GM19099 (cell line): ENCODE measurements around the gene IQCK.

Experiments
- POLR2A ChIP-seq: IDR thresholded peaks from 3 replicates; pipeline ENCODE4 v1.6.1; 2011; ENCODE audit warnings: low read depth; ENCODE audit not compliant: insufficient read length; ENCODE audit errors: extremely low read depth

Gene IQCK

DNA sequence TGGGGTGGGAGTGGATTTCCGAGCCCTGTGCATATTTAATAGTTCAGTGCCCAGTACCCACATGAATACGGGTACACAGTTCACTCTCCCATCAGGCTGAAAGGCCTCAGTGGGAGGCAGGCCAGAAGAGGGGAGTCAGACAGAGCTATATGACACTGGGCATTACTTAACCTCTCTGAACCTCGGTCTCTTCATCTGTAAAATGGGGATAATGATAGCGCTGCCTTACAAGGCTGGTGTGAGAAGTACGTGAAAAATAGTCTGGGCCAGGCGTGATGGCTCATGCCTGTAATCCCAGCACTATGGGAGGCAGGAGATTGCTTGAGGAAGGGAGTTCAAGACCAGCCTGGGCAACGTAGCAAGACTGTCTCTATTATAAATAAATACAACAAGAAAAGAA is 163.0 kb downstream of the IQCK start:
- TF ChIP-seq POLR2A: no peak

DNA sequence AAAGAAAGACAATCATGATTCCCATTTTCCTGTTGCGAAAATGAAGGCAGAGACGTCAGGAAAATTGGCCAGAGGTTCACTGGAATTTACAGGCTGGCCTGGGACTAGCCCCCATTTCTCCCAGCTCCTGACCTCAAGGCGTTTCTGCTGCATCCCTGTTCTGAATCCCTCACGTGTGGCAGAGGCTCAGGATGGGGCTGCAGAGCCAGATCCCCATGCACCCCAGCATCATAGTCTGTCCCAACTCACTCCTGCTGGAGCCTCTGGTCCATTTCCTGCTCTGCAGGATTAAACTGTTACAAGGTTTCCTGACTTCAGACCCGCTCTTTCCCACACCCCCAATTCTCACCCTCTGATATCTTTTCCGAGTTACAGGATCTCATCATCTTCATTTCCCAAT is 163.7 kb downstream of the IQCK start:
- no peak for TF ChIP-seq POLR2A

DNA sequence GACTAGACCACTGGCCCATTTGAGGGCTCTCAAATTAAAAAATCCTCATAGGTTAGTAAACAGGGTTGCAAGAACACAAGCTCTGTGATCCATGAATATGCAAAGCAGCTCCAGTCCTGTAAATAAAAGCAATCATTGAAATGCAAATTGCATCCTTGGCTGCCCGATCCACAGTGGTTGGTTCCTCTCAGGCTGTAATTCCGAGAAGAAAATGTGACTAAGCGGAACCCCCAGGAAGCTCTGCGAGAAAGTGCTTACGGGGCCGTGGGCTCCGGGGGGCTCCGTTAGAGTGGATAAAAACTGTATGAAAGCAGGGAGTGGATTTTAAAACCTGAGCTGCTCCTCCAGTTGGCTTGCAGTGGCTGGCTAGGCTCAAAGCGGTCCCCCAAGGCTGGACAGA is 164.1 kb downstream of the IQCK start:
- TF ChIP-seq POLR2A: no peak

DNA sequence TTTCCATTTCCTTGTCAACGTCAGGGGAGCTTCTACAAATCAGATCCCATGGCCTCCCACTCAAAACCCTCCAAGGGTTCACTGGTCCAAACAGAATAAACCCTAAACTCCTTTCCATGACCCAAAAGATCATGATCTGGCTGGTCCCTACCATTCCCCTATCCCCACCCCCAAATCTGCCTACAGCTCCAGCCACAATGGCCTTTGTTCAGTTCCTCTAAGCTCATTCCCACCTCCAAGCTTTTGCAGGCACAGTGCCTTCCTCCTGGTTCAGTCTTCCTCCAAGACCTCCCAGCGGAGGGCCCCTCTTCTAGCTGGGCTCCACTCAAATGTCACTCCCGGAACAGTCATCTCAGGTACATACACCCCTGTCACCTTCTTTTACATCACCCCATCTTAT is 164.6 kb downstream of the IQCK start:
- no peak for TF ChIP-seq POLR2A

DNA sequence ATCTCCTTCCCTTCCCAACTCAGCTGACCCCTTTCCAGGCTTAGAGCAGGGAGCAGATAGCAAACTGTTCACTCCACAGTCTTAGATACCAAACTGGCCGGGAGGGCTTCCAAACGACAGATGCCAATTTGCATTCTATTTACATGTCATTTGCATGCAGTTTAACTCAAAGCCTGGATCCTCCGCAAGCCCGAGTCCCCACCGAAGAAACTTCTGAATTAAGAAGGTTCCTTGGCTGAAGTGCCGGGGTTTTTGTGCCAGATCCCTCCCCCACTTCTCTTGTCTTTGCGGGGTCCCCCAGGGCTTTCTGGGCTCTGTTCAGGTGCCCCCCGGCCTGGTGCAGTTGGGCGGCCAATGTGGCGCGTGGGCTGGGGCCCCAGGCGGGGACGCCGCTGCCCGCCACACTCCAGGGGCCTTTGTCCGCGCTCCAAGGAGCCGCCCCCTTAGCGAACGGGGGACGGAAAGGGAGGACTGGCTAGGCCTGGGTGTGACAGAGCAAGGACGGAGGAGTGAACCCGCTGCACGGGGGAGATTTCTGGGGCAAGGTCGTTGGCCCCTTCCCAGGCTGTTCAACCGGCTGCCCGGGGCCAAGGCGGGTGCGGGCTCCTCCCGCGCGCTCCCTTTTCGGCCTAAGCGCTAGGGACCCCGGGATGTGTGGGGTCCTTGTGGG is 165.4 kb downstream of the IQCK start:
- TF ChIP-seq POLR2A: no peak

DNA sequence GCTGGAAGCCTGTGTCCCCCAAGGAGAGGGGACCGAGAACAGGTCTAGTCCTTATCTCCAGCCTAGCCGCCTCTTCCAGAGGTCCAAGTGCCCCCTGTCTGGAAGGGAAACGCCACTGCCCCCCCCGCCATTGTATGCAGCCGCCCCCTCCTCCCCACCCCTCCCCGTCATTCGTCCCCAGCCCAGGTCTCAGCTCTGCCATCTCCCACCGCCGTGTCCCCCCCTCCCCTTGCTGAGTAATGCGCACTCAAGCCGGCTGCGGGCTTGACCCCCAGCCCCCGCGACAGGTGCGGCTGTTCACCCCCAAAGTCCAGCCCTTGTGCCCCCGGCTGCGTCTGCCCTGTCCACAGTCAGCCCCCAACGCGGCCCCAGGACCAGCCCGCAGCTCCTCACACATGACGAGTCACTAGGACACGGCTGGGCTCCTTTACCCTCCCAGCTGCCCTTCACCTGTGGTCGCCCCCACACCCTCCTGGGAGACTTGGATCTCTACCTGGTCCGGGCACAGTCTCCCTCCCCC is 166.0 kb downstream of the IQCK start:
- no peak for TF ChIP-seq POLR2A

DNA sequence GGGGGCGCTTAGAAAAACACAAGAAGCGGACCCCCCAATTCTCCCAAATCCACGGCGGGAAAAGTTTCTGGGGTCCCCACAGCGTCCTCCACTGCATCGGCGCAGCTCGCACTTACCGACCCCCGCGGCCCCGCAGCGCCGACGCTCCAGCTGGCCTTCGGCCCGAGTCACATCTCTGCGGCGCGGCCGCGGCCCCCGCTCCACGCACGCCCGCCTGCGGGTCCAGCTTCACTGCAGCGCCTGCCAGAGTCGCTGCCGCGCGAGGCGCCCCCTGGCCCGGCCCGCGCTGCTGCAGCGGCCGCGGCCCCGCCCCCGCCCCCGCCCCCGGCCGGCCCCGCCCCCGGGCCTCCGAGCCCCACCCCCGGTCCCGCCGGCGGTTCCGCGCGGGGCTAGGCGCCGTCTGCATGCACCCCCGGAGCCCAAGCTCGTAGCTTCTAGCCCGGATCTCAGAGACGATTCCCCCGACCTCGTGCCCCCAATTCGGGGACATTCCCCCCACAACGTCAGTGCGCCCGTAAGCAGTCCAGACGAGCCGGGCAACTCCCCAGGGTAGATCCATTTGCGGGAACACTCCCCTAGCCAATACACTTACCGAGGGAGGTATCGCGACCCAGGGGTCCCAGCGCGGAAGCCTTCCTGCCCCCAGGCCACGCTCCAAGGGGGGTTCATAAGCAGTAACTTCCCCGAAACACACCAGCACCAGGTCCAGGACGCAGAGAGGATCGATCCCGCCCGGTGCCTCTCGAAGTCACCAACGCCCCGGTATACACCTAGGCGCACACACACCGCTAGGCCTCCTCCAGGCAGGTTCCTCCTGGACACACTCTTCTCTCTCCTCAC is 166.8 kb downstream of the IQCK start, which contains the start of gene GPRC5B:
TSS of gene GPRC5B (minus strand) at position 238 of the 840 bp plus-strand sequence. CDS start 12,003 bp downstream, outside the sequence.
- TF ChIP-seq POLR2A: no peak

DNA sequence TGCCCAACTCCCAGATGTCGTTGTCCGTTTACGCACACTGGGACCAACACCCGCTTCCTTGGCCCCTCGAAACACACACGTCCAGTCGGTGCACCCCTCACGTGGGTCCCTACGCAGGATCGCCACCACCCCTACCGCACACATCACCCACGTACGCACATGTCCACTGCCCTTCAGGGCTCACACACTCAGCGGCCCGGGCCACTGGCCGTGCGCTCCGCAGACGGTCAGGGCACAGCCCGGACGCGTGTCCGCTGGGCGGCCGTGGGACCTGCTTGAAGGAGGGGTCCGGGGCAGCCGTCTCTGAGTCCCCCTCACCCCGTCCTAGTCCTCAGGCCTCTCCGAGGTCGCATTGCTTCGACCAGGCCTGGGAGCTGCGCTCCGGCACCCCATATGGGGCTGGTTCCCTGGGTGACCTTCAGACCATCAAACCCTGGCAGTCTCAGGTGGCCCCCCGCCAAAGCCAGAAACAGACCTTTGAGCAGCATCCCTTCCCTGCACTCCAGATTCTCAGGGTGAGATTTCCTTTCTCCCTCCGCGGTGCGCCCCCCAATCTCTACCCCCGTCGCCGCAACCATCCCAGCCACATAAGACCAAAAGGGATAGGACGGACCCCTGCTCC is 167.5 kb downstream of the IQCK start:
- TF ChIP-seq POLR2A: no peak

DNA sequence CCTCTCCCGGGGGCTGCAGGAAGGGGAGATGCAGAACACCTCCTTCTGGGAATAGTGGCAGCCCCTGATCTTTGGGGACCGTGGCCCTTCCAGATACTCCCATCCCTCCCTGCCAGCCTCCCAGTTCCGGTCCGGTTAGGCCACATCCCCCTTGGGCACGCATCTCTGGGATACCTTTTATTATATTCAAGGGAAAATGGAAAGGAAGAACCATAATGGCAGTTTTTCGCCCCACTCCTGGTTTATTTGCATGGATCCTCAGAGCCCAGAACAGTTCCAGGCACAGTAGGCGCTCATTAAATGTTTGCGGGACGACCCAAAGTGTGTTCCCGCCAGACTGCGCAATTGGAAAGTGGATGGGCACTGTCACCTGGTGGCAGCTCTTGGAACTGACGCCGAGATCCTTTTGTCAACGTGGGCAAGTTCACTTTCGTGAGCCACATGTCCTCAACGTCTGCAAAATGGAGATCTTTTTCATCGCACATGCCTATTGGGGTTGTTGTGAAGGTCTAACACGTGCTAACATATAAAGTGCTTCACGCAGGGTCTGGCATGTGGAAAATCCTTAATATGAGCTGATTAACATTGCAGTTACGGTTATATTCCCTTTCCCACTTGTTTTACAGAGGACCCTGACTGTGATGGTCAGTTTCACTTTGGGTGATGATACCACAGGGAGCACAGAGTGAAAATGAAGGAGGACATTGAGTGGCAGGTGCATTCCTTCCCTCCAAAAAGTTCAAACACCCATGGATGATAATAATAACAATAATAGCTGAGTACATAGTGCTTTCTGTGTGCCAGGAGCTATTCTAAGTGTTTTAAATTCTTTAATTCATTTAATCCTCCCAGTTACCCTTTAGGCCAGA is 168.2 kb downstream of the IQCK start:
- TF ChIP-seq POLR2A: no peak

DNA sequence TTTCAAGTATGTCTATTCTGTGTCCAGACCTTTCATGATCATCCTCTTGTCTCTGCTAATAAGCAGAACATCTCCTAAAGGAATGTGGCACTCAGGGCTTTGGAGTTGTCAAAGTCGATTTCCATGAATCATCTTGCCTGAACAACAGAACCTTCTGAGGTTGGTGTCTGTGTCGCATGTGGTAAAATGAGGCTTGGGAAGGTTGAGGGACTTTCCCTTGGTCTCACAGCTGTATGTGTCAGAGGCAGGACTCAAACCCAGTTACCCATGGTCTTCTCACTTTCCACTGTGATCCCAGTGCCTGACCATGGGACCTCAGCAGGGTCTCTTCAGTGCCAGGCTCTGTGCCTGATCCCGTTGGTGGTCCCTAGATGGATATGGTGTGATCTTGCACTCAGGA is 170.8 kb downstream of the IQCK start:
- no peak for TF ChIP-seq POLR2A

DNA sequence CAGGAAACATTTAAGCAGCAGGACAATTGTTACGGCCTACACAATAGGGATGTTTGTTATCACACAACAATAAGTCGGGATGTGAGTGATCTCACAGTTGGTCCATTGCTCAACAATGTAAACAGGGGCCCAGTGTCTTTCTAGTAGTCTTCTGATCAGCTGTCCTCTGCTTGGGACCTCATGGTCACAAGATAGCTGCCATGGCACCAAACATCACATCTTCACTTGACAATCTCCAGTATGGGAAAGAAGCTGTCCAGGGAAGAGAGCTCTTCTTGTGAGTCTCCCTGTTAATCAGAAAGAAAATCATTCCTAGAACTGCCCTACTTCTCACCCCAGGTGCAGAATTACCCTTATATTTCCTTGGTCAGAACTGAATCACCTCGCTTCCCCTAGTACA is 172.8 kb downstream of the IQCK start:
- no peak for TF ChIP-seq POLR2A

DNA sequence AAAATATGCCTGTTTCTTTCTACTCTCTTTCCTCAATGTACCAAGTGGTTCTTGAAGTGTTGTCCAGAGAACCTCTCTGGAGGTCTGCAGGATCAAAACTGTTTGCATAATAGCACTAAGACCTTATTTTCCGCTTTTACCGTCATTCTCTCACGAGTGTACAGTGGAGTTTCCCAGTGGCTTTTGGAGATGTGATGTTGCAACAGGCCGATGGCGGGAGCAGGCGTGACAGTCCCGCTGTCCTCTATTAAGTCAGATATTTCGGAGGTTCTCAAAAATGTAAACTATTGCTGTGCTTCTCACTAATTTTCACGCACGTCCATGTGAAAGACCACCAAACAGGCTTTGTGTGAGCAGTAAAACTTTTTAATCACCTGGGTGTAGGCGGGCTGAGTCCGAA is 174.8 kb downstream of the IQCK start:
- no peak for TF ChIP-seq POLR2A

DNA sequence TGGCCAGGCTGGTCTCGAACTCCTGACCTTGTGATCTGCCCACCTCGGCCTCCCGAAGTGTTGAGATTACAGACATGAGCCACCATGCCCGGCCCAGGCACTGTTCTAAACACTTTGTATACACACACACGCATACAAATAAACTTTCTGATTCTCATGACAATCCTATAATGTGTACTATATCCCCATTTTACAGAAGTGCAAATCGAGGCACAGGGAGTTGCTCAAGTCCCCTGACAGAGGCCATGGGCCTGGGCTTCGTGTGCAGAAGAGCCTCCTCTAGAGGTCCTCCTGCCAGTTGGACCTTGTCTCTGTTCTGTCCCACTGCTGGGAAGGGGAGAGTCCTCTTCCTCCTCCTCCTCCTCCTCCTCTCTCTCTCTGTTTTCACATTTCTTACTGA is 176.5 kb downstream of the IQCK start:
- TF ChIP-seq POLR2A: no peak

DNA sequence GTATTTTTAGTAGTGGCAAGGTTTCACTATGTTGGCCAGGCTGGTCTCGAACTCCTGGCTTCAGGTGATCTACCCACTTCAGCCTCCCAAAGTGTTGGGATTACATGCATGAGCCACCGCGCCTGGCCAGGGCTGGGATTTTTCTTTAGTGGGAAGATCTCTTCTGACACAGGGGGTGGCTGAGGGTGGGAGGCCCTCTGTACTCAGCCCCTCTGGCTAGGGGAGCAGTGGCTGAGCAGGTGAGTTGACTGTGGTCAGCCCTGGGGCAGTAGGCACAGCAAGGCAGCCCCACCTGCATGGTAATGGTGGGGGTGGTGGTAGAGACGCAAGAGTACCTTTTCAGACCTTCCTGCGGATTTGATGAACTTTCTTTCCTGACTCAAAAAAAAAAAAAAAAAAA is 178.9 kb downstream of the IQCK start:
- no peak for TF ChIP-seq POLR2A

DNA sequence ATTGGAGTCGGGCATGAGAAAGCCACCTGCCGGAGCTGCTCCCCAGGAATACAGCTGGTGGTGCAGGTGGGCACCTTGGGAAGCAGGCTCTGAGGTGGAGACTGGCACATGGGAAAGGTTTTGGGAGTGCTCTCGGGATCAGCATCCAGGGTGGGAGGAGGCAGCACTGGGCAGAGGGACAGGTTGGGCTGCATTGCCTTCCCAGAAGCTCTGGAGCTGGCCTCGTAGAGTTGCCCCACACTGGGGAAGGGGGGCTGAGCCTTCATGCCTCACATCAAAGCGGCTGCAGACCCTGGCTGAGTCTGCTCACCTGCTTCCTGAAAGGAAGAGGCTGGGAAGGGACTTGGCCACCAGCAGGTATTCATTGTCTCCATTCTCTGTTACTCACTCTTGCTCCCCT is 180.1 kb downstream of the IQCK start:
- TF ChIP-seq POLR2A: no peak
